Measurements from ENCODE around the gene CD9.

The CD9 gene

DNA sequence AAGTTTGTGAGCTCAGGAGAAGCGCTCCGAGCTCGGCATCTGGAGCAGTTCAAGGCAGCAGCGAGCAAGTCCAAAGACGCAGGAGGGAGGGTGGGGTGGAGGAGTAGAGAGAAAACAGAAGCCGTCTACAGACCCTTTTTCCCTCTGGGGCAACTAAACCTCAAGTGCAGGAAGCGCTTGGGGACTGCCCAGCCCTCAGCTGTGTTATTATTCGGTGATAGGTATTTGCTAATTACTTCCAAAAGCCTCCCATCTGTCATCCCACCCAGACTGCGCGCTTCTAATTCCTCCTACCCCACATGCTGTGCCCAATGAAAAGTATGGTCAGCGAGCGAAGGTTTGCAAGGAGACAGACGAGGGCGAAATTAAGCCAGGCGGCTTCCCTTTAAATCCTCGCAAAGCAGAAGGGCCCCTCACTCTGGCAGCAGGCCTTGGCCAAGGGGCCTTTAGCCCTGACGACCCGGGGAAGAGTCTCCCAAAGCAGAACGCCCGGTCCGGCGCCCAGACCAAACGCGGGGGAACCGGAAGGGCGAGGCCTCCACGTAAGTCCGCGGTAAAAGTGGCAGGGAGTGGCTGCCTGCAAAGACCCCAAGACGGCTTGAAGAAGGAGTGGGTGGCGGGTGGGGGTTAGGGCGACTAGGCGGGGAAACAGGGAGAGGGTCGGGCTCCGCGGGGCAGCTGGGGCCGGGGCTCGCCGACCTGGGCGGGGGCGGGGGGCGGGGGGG, 507 bp upstream of the CD9 start:
- H3K4me3 ChIP-seq (ENCODE audit: low read depth, low read length): peak overlapping the region; percentile 53
- TF ChIP-seq CTCF (IDR thresholded peaks at IDR 0.05; ENCODE audit: low read depth, low read length): no peak

- peak overlapping the region; percentile 89 for H3K4me3 ChIP-seq (ENCODE audit: low read depth, low read length)
- TF ChIP-seq CTCF (IDR thresholded peaks at IDR 0.05; ENCODE audit: low read depth, low read length): no peak
These were observed 1.0 kb downstream of the CD9 start for GRCh38 chr12:6201213-6201608.

- no peak for TF ChIP-seq CTCF (IDR thresholded peaks at IDR 0.05; ENCODE audit: low read depth, low read length)
- peak overlapping the region; percentile 89; the same call in 1 of the 2 replicates for H3K4me3 ChIP-seq (ENCODE audit: low read depth, low read length)
These were observed 1.6 kb downstream of the CD9 start for GRCh38 chr12:6201826-6202225.

- no peak for TF ChIP-seq CTCF (IDR thresholded peaks at IDR 0.05; ENCODE audit: low read depth, low read length)
- no peak overlapping the region for H3K4me3 ChIP-seq (ENCODE audit: low read depth, low read length)
These were observed 2.1 kb downstream of the CD9 start for GRCh38 chr12:6202304-6202703.

GRCh38 chr12:6202846-6203245, 2.6 kb downstream of the CD9 start:
- no peak for TF ChIP-seq CTCF (IDR thresholded peaks at IDR 0.05; ENCODE audit: low read depth, low read length)
- H3K4me3 ChIP-seq (ENCODE audit: low read depth, low read length): no peak overlapping the region

GRCh38 chr12:6203601-6204000, 3.4 kb downstream of the CD9 start:
- no peak overlapping the region for H3K4me3 ChIP-seq (ENCODE audit: low read depth, low read length)
- TF ChIP-seq CTCF (IDR thresholded peaks at IDR 0.05; ENCODE audit: low read depth, low read length): no peak

DNA sequence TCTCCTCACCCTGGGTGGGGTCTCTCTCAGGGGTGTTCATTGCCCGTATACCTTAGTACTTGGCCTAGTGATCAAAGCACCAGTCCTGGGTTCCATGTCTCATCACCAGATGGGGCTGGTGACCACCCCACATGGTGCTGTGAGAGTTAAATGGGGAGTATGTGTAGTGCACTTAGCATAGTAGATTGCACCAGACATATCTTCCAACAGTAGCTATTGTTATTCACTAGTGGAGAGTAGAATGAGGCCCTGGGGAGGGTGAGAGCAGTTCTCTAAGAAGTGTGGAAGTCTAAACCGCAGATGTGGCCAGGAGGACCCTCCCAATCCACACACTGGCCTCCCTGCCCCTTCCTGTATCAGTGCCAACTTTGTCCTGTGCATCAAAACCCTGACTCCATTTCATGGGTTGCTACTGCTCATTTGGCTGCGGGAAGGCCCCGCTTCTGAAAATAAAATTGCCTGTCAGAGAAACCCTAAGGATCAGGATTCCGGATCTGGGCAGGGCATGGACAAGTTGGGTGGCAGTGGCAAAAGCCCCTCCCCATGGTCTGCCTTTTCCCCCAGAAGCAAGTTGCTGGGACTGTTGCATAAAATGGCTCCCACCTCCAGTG, 4.4 kb downstream of the CD9 start:
- no peak for TF ChIP-seq CTCF (IDR thresholded peaks at IDR 0.05; ENCODE audit: low read depth, low read length)
- H3K4me3 ChIP-seq (ENCODE audit: low read depth, low read length): no peak overlapping the region

Measured in WI38 (cell line).